Ecto neural progenitor cell (in vitro differentiated cells): Measurements from ENCODE around the gene TMEM191C.
"Not testable (repeated sequence)": the region's sequence is repeated elsewhere in the genome, so short reads cannot be mapped to it uniquely, and the experiment has no call there.

Experiments
- DNase-seq: peaks from one replicate; pipeline ENCODE4 v3.0.0-alpha.2; 2018; ENCODE audit warnings: low spot score

TMEM191C gene

DNA sequence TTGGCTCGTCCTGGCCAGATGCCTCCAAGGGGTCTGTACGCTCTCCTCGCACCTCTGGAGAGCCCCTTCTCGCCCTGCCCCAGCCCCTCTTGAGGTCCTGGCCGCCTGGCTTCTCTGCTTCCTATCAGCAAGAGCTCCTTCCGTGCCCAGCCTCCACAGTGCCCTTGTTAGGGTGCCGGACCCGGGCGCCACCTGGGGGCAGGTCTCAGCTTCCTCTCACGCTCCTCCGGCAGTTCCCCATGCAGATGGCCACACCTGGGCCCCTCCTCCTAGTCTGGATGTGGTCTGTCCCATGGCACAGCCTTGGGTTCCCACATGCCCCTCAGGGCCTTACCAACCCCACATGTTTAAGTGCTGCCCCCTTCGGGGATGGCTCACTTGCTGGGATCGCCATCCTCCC lies 6.5 kb downstream of the TMEM191C start:
- DNase-seq, result not testable (repeated sequence)

GRCh38 chr22:21484039-21484438 lies 16.9 kb downstream of the TMEM191C start:
- not testable (repeated sequence) for DNase-seq

- DNase-seq, result not testable (repeated sequence)
Measured at GRCh38 chr22:21487723-21488122, 20.5 kb downstream of the TMEM191C start.

DNA sequence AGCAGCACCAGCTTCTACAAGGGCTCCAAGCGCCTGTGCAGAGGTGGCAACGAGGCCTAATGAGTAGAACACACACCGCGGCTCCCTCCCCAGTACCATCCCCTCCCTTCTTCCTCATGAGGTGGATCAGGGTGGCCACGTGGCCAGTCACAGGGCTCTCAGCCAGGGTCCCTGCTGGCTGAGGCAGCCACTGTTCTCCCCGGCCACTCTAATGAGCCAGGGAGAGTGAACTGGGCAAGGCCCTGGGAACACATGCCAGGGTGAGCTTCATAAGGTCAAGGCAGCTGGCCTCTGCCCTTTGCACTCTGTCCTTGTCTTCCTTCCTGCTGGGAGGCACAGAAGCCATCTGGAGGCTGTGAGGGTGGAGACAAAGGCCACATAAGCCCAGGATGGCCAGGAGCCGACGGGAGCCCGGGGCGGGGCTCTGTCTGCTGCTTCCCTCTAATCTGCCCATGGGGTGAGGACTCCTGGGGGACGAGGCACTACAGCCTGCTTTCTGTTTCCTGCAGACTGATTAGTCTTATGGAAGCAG lies 22.0 kb downstream of the TMEM191C start:
- peak; percentile 16 for DNase-seq

GRCh38 chr22:21490556-21490955 lies 23.4 kb downstream of the TMEM191C start:
- DNase-seq, result peak; percentile 16

DNA sequence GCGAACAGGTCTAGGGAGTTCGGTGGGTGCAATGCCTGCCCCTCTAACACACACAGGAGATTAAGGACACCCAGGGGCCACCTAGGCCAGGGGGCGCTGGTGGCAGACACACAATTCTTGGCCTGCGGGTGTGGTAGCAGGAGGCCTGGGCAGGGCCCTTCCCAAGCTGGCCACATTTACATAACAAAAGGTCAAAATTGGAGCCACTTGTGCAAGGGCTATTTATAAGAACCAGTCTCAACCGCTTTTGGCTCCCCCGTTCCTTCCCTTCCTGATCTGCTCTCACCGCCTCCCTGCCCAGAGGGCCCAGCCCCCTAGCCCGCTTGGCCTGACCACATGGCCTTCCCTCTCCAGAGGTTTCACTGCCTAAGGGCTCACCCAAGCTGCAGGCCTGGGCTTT lies 25.1 kb downstream of the TMEM191C start:
- not testable (repeated sequence) for DNase-seq

- DNase-seq, result not testable (repeated sequence)
Measured at GRCh38 chr22:21493789-21494782, 26.9 kb downstream of the TMEM191C start.

DNA sequence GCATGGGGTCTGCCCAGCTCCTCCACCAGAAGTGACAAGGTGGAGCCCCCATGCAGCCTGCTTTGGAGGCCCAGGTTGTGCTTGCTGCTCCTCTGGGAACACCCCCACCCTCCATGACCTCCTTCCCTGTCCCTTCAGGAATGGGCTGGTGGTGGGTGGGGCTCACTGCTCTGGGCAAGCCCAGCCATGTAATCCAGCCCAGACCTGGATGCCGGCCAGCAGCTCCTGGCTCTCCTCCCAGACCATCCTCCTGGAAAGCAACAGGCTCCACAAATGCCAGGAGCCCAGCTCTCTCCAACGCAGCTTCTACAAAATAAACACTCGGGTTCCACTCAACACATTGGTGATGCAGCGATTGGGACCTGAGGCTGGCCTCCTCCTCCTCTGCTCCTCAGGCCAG lies 30.8 kb downstream of the TMEM191C start:
- not testable (repeated sequence) for DNase-seq

- DNase-seq, result not testable (repeated sequence)
Measured at GRCh38 chr22:21498489-21498888, 31.3 kb downstream of the TMEM191C start.

DNA sequence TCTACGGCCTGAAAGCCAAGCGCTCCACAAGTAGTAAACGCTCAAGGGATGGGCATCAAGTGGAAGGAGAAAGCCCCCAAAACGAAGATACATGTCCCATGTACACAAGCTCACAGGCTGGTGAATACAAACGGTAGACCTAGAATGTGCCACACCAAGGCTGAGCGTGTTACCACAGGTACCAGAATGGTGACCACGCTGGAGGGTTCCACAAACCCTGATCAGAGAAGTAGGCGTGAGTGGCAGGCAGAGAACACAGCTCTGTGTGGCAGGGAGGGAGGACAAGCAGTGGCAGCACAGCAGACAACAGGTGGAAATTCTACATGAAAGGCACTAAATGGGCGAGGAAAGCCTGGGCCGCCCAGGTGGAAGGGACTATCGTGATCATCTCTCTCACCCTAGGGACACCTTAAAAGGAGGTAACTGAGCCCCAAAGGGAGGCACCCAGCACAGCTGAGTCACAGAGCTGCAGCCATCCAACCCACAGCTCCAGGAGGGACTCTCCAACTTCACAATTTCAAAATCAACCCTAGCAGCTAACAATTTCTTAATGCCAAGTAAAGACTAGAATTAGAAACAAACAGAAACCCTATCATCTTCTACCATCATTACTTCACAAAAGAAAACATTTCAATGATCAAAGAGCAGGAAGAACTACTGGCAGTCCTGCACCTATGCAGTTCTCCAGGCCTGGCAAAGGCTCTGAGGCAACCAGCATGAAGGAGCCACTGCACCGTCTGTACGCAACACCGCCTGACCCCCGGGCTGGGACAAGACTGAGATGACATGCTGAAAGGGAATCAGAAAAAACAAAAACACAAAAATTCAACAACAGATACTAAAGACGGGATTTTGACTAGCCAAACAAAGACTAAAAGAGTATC lies 32.7 kb downstream of the TMEM191C start:
- not testable (repeated sequence) for DNase-seq

GRCh38 chr22:21510397-21510796 lies 43.2 kb downstream of the TMEM191C start:
- not testable (repeated sequence) for DNase-seq

DNA sequence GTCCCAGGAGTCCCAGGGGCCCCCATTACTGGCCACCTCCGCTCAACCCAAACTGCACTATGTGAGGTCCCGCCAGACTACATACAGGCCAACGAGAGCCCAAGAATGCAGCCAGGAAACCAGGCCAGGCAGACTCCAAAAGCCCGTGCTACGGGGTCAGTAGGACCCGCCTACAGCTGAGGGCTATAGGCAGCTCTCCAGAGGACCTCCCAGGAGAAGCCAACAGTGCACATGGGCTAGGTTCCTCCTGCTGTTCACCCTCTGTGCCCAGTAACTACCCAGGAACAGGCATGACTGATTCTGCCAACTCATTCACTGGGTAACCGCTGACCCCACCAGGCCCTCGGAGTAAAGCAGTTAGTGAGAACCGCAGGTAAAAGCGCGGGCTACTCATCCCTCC lies 44.8 kb downstream of the TMEM191C start:
- DNase-seq, result not testable (repeated sequence)

DNA sequence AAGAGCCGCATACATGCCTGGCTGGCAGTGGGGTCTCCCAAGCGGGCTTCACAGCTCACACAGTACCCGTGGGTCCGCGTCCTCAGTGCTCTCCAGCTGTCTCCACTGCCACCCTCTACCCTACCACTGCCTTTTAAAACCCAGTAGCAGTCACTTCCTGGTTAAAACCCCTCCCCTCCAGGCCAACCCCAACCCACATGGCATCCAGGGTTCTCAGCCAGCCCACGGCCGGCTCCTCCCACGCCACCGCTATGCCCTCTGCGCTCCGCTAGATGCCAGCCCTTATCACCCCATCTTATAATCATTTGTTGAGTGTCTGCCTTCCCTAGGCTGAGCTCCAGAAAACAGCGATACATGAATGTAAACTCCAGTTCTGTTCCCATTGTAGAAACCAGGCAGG lies 46.9 kb downstream of the TMEM191C start:
- DNase-seq, result not testable (repeated sequence)

- not testable (repeated sequence) for DNase-seq
Measured at GRCh38 chr22:21515234-21515633, 48.0 kb downstream of the TMEM191C start.

DNA sequence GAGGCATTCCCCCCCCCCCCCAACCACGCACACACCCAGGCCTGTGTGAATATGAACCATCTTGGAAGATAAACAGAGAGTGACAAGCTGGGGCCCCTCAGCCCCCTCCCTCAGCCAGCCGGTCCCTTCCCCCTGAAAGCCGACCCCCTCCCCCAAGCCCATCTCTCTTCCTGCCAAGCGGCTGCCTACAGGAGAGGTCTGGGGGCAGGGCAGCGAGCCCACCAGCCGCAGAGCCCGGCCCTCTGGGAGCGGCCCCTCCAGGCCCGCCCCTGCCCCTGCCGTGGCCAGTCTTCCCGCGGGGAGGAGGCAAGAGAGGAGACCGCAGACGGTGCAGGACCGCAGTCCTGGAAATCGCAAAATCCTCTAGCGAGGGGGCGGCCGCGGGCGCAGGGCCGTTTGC lies 49.3 kb downstream of the TMEM191C start:
- DNase-seq, result not testable (repeated sequence)

DNA sequence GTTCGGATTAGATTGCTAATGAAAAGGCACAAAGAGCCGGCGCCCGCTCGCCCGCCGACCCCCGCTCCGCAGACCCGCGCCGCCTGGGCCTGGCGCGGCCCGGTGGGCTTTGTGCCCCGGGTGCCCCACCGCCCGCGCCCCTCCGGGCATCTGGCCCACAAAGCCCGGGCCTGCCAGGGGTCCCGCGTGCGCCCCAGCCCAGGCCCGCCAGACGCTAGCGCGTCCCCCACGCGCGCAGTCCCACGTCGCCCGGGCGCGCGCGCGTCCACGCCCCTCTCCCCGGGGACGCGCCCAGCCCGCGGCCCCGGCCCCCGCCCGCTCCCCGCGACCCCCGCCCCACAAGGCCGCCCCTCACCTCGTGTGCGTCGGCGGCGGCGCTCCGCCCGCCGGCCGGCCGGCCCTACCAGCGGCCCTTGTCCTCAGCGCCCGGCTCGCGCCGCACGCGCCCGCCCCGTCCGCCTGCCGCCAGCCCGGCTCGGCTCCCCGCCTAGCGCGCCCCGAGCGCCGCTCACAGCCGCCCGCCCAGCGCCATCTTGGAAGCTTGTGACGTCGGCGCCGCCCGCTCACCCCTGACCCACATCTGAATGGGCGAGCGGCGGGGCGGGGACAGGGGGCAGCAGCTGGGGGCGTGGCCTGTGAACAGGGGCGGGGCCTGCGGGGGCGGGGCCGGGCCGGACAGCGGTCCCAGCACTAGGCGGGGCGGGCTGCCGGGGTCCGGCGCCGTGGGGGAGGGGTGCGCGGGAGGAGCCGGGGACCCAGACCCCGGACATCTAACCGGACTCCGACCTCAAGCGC lies 50.0 kb downstream of the TMEM191C start:
- DNase-seq, result not testable (repeated sequence)
